ENCODE measurements around the gene TMEM37. TPM values are rescaled to one million over a fixed set of nuclear protein-coding genes. Genes with fewer than 3 reads are reported as not detected.

TMEM37 gene
- total RNA-seq, 1 donor from 2014 or later = 2.2 TPM

GRCh38 chr2:119433636-119434327 is 2.1 kb downstream of the TMEM37 start:
- no peak for DNase-seq (ENCODE audit: low spot score)

GRCh38 chr2:119434664-119435063 is 3.0 kb downstream of the TMEM37 start:
- no peak for DNase-seq (ENCODE audit: low spot score)

GRCh38 chr2:119435081-119435952 is 3.7 kb downstream of the TMEM37 start:
- no peak for DNase-seq (ENCODE audit: low spot score)

- no peak for DNase-seq (ENCODE audit: low spot score)
These were observed 4.3 kb downstream of the TMEM37 start for GRCh38 chr2:119435953-119436297.

GRCh38 chr2:119436993-119437772 is 5.5 kb downstream of the TMEM37 start:
- no peak for DNase-seq (ENCODE audit: low spot score)

- DNase-seq (ENCODE audit: low spot score) = no peak
These were observed 6.5 kb downstream of the TMEM37 start for GRCh38 chr2:119438128-119438656.

- no peak for DNase-seq (ENCODE audit: low spot score)
These were observed 7.2 kb downstream of the TMEM37 start for GRCh38 chr2:119438726-119439284.

- DNase-seq (ENCODE audit: low spot score) = no peak
These were observed 8.2 kb downstream of the TMEM37 start for GRCh38 chr2:119439574-119440500.

- DNase-seq (ENCODE audit: low spot score) = no peak
These were observed 8.8 kb downstream of the TMEM37 start for GRCh38 chr2:119440501-119440870.

- no peak for DNase-seq (ENCODE audit: low spot score)
These were observed 9.2 kb downstream of the TMEM37 start for GRCh38 chr2:119440873-119441272.

- no peak for DNase-seq (ENCODE audit: low spot score)
These were observed 9.9 kb downstream of the TMEM37 start for GRCh38 chr2:119441376-119442225.

- DNase-seq (ENCODE audit: low spot score) = no peak
These were observed 10.6 kb downstream of the TMEM37 start for GRCh38 chr2:119442226-119442619.

- no peak for DNase-seq (ENCODE audit: low spot score)
These were observed 11.2 kb downstream of the TMEM37 start for GRCh38 chr2:119442850-119443249.

- no peak for DNase-seq (ENCODE audit: low spot score)
These were observed 14.4 kb downstream of the TMEM37 start for GRCh38 chr2:119446037-119446436.

GRCh38 chr2:119448427-119449141 is 16.9 kb downstream of the TMEM37 start:
- DNase-seq (ENCODE audit: low spot score) = no peak

- DNase-seq (ENCODE audit: low spot score) = no peak
These were observed 17.9 kb downstream of the TMEM37 start for GRCh38 chr2:119449521-119449920.

- DNase-seq (ENCODE audit: low spot score) = no peak
These were observed 19.8 kb downstream of the TMEM37 start for GRCh38 chr2:119451336-119452050.

GRCh38 chr2:119453972-119454593 is 22.4 kb downstream of the TMEM37 start:
- DNase-seq (ENCODE audit: low spot score) = no peak

Measured in ureter (tissue), 1 donor.